CD4-positive, CD25-positive, alpha-beta regulatory T cell (primary cell): ENCODE data around the gene UACA. TPM values are rescaled to one million over a fixed set of nuclear protein-coding genes. Genes with fewer than 3 reads are reported as not detected.
"Not testable (repeated sequence)": the region's sequence is repeated elsewhere in the genome, so short reads cannot be mapped to it uniquely, and the experiment has no call there.

Source experiments
- ATAC-seq, 2 donors: fragments of 150-1000 bp; cut with Tn5 transposase; one replicate each; pipeline ENCODE4 v1.10.0; 2021; ENCODE audit warnings: low read depth in 2 of 2, moderate number of reproducible peaks in 2 of 2, moderate library complexity in 1 of 2
- DNase-seq, 3 donors: peaks; one replicate each; pipeline versions ENCODE4 v3.0.0 to v3.0.0-alpha.2; 2012 to 2022; ENCODE audit warnings: mixed read lengths in 1 of 3
- H3K27ac ChIP-seq: one replicate; pipeline ENCODE4 v1.7.0; 2013; ENCODE audit warnings: mild to moderate bottlenecking, low read length; ENCODE audit not compliant: insufficient read depth, poor library complexity, severe bottlenecking
- H3K27me3 ChIP-seq: one replicate; pipeline ENCODE4 v1.7.0; 2013; ENCODE audit warnings: low read length; ENCODE audit not compliant: control insufficient read depth, insufficient read depth
- H3K36me3 ChIP-seq: one replicate; pipeline ENCODE4 v1.7.0; 2013; ENCODE audit warnings: mild to moderate bottlenecking, low read length, moderate library complexity; ENCODE audit not compliant: control insufficient read depth, insufficient read depth
- H3K4me1 ChIP-seq: 2 replicates; pipeline ENCODE4 v1.7.0; 2013; ENCODE audit warnings: mild to moderate bottlenecking, low read length; ENCODE audit not compliant: insufficient read depth, control insufficient read depth, poor library complexity, severe bottlenecking
- H3K4me3 ChIP-seq: one replicate; pipeline ENCODE4 v1.7.0; 2013; ENCODE audit warnings: low read depth, mild to moderate bottlenecking, low read length, moderate library complexity
- H3K9me3 ChIP-seq, 2 experiments: 1 replicate in 1 of 2; 2 replicates in 1 of 2; pipeline ENCODE4 v1.7.0; 2013; ENCODE audit warnings: low read length in 2 of 2, mild to moderate bottlenecking in 1 of 2, moderate library complexity in 1 of 2; ENCODE audit not compliant: control insufficient read depth in 2 of 2
- H3K27ac Mint-ChIP-seq, 3 donors: one replicate each; pipeline ENCODE4 v1.8.0; 2020 to 2022; ENCODE audit warnings: mild to moderate bottlenecking in 3 of 3, mixed read lengths in 3 of 3, moderate library complexity in 2 of 3
- H3K27me3 Mint-ChIP-seq: one replicate; pipeline ENCODE4 v1.8.0; 2022; ENCODE audit warnings: mild to moderate bottlenecking, mixed read lengths
- H3K36me3 Mint-ChIP-seq: one replicate; pipeline ENCODE4 v1.8.0; 2020; ENCODE audit warnings: mixed read lengths
- H3K4me1 Mint-ChIP-seq, 4 donors: one replicate each; pipeline ENCODE4 v1.8.0; 2020 to 2022; ENCODE audit warnings: mixed read lengths in 4 of 4, mild to moderate bottlenecking in 1 of 4
- H3K4me3 Mint-ChIP-seq, 4 donors: one replicate each; pipeline ENCODE4 v1.8.0; 2020 to 2022; ENCODE audit warnings: mild to moderate bottlenecking in 4 of 4, mixed read lengths in 4 of 4, moderate library complexity in 3 of 4
- H3K9me3 Mint-ChIP-seq, 7 donors: one replicate each; pipeline ENCODE4 v1.8.0; 2020 to 2022; ENCODE audit warnings: mixed read lengths in 7 of 7, mild to moderate bottlenecking in 3 of 7, moderate library complexity in 2 of 7
- polyA plus RNA-seq, 4 donors: library from polyadenylated mRNA; unstranded; fragments of 300-500 nt; fragmentation: Illumina TruSeq; gene quantifications; one replicate each; pipeline ENCODE4 v1.2.3, GENCODE V29; 2021
- total RNA-seq: library from RNA; stranded (reverse); gene quantifications from one replicate; pipeline ENCODE4 v1.2.3, GENCODE V29; 2022

UACA gene
- total and polyA plus RNA-seq, 5 donors from 2014 or later: 0.47 TPM; not detected in 4

GRCh38 chr15:70742928-70743327 is 20.4 kb downstream of the UACA start:
- no peaks in the 10 kb centered on the region for H3K9me3 ChIP-seq

DNA sequence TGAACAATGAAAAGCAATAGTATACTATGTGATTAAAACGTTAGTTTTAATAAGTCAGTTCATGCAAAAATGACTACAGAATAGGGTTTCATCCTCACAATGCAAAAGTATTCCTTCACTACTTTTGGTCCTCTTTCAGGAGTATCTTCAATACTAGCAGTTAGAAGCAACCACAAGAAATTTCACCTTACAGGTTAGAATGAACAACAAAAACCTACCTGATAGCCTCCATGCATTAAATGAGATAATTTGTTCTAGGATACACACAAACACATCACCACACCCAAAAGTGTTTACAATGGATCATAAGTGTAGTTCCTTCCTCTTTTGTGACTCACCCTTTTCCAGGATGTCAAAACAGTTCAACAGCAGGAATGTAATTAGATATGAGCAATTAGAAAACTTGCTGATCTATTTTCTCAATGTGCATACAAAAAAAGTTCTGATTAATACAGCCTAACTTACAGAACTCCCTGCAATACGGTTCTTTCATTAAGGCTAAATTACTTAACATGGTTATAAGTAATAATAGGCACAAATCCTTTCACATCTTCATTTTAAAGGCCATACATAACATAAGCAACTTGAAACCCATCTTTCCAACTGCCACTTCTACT is 21.6 kb downstream of the UACA start:
- Histone ChIP-seq H3K27me3 (no peaks in the 10 kb centered on the region), H3K27ac (no peak overlapping the region), H3K9me3 (no peaks in the 10 kb centered on the region), H3K4me1 (no peaks in the 10 kb centered on the region), H3K4me3 (no peak overlapping the region), H3K36me3 (no peaks in the 10 kb centered on the region)
- no peak overlapping the region for H3K27ac Mint-ChIP-seq
- H3K4me3 Mint-ChIP-seq: no peak overlapping the region
- H3K36me3 Mint-ChIP-seq: no peaks in the 10 kb centered on the region
- peaks cover 0 to 2% (median 0%) of the 10 kb centered on the region in 7 donors for H3K9me3 Mint-ChIP-seq
- peaks cover 32% of the 10 kb centered on the region for H3K27me3 Mint-ChIP-seq
- H3K4me1 Mint-ChIP-seq: no peaks in the 10 kb centered on the region
- DNase-seq (no peak), ATAC-seq (no peak)

More at GRCh38 chr15:70742928-70743327, 20.4 kb downstream of the UACA start:
- Histone ChIP-seq H3K27me3 (no peaks in the 10 kb centered on the region), H3K4me1 (no peaks in the 10 kb centered on the region), H3K36me3 (no peaks in the 10 kb centered on the region), H3K4me3 (no peak overlapping the region), H3K27ac (no peak overlapping the region)
- Mint-ChIP-seq H3K27ac (no peak overlapping the region), H3K9me3 (peaks cover 0 to 2% (median 0%) of the 10 kb centered on the region in 7 donors), H3K4me3 (no peak overlapping the region), H3K36me3 (no peaks in the 10 kb centered on the region), H3K27me3 (peaks cover 31% of the 10 kb centered on the region), H3K4me1 (no peaks in the 10 kb centered on the region)
- no peak for ATAC-seq
- DNase-seq: no peak

GRCh38 chr15:70741107-70741531 is 22.2 kb downstream of the UACA start:
- no peaks in the 10 kb centered on the region for H3K9me3 Mint-ChIP-seq
- no peak overlapping the region for H3K4me3 Mint-ChIP-seq
- no peak overlapping the region for H3K27ac ChIP-seq
- H3K9me3 ChIP-seq: no peaks in the 10 kb centered on the region
- no peaks in the 10 kb centered on the region for H3K4me1 ChIP-seq
- no peaks in the 10 kb centered on the region for H3K36me3 Mint-ChIP-seq
- H3K36me3 ChIP-seq: no peaks in the 10 kb centered on the region
- H3K27ac Mint-ChIP-seq: no peak overlapping the region
- no peak for DNase-seq
- no peak for ATAC-seq
- peaks cover 30% of the 10 kb centered on the region for H3K27me3 Mint-ChIP-seq
- H3K4me3 ChIP-seq: no peak overlapping the region
- no peaks in the 10 kb centered on the region for H3K4me1 Mint-ChIP-seq
- no peaks in the 10 kb centered on the region for H3K27me3 ChIP-seq

DNA sequence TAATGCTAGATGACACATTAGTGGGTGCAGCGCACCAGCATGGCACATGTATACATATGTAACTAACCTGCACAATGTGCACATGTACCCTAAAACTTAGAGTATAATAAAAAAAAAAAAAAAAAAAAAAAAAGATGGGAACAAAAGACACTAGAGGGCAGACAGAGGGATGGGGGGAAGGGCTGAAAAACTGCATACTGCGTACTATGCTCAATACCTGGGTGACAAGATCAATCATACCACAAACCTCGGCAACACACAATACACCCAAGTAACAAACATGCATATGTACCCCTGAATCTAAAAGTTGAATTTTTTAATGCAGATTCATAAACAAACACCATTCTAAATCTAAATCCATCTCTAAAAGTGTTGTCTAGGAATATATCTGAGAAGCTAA is 28.3 kb downstream of the UACA start:
- not testable (repeated sequence) for H3K27me3 Mint-ChIP-seq, H3K9me3 Mint-ChIP-seq, H3K4me3 Mint-ChIP-seq, H3K36me3 ChIP-seq, H3K27me3 ChIP-seq, ATAC-seq, H3K4me3 ChIP-seq, DNase-seq, H3K36me3 Mint-ChIP-seq, H3K27ac Mint-ChIP-seq, H3K4me1 ChIP-seq, H3K27ac ChIP-seq, H3K9me3 ChIP-seq, H3K4me1 Mint-ChIP-seq

DNA sequence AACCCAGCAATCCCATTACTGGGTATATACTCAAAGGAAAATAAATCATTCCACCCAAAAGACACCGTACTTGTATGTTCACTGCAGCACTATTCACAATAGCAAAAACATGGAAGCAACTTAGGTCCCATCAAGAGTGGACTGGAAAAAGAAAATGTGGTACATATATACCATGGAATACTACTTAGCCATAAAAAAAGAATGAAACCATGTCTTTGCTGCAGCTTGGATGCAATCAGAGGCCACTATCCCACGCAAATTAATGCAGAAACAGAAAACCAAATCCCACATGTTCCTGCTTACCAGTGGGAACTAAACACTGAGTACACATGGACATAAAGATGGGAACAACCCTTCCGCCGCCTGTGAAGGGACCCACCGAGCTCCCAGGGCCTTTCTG is 34.2 kb downstream of the UACA start:
- H3K4me1 Mint-ChIP-seq: no peaks in the 10 kb centered on the region
- Histone ChIP-seq H3K4me1 (no peaks in the 10 kb centered on the region), H3K36me3 (no peaks in the 10 kb centered on the region), H3K27ac (no peak overlapping the region), H3K9me3 (no peaks in the 10 kb centered on the region), H3K4me3 (no peak overlapping the region), H3K27me3 (peaks cover 4% of the 10 kb centered on the region)
- no peaks in the 10 kb centered on the region for H3K9me3 Mint-ChIP-seq
- no peak overlapping the region for H3K4me3 Mint-ChIP-seq
- no peak overlapping the region for H3K27ac Mint-ChIP-seq
- peaks cover 5% of the 10 kb centered on the region for H3K27me3 Mint-ChIP-seq
- DNase-seq (no peak), ATAC-seq (no peak)
- no peaks in the 10 kb centered on the region for H3K36me3 Mint-ChIP-seq

DNA sequence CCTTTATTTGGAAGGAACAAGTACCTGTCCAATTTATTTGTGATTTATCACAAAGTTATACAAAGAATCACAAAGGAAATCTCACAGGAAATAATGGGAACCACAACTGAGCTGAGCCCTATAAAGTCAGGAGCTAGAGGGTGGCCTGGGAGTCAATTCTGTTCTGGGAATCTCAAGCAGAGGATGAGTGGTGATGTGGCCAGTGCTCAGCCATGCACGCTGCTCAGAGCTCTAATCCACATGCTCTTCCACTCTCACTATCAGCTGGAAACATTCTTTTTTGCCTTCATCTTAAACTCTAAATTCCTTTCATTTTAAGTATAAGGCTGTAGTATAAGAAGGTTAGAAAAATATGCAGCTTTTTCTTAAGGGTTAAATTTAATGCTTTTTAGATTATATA is 36.6 kb downstream of the UACA start:
- no peaks in the 10 kb centered on the region for H3K9me3 Mint-ChIP-seq
- H3K27ac Mint-ChIP-seq: no peak overlapping the region
- H3K4me1 Mint-ChIP-seq: no peaks in the 10 kb centered on the region
- no peak overlapping the region for H3K27ac ChIP-seq
- no peak overlapping the region for H3K4me3 ChIP-seq
- peaks cover 9% of the 10 kb centered on the region for H3K27me3 ChIP-seq
- H3K27me3 Mint-ChIP-seq: peaks cover 16% of the 10 kb centered on the region
- no peak overlapping the region for H3K4me3 Mint-ChIP-seq
- no peaks in the 10 kb centered on the region for H3K36me3 Mint-ChIP-seq
- H3K4me1 ChIP-seq: no peaks in the 10 kb centered on the region
- no peaks in the 10 kb centered on the region for H3K9me3 ChIP-seq
- DNase-seq (no peak), ATAC-seq (no peak)
- H3K36me3 ChIP-seq: no peaks in the 10 kb centered on the region

DNA sequence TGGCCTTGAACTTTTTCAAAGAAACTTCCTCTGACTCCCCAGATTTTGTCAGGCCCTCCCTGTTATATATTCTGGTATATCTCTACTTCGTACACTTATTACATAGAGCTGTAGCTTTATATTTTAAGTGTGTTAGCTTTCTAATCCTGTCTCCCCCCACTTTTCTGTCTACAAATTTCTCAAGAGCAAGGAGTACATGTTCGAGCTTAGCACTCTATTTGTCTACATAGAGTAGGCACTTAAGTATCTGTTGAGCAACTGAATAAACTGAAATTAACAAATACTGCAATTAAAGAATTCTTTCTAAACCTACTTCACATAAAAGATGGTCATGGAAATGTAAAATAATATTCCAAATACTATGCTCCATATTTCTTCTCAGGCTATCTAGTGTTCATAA is 39.4 kb downstream of the UACA start:
- H3K9me3 Mint-ChIP-seq: no peaks in the 10 kb centered on the region
- Histone ChIP-seq H3K27me3 (peaks cover 9% of the 10 kb centered on the region), H3K4me3 (no peak overlapping the region), H3K27ac (no peak overlapping the region), H3K9me3 (no peaks in the 10 kb centered on the region), H3K36me3 (no peaks in the 10 kb centered on the region), H3K4me1 (no peaks in the 10 kb centered on the region)
- no peaks in the 10 kb centered on the region for H3K4me1 Mint-ChIP-seq
- ATAC-seq (no peak), DNase-seq (no peak)
- no peak overlapping the region for H3K4me3 Mint-ChIP-seq
- peaks cover 16% of the 10 kb centered on the region for H3K27me3 Mint-ChIP-seq
- no peaks in the 10 kb centered on the region for H3K36me3 Mint-ChIP-seq
- no peak overlapping the region for H3K27ac Mint-ChIP-seq

DNA sequence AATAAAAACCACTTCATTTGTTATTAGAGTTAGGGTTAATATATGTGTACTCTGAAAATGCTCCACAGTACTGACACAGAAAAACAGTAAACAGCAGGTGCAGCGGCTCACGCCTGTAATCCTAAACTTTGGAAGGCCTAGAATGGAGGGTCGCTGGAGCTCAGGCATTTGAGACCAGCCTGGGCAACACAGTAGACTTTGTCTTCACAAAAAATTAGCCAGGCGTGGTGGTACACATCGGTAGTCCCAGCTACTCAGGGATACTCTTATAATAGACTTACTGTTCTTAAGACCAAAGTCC is 40.3 kb downstream of the UACA start:
- Mint-ChIP-seq H3K4me1 (no peaks in the 10 kb centered on the region), H3K4me3 (no peak overlapping the region), H3K27me3 (peaks cover 16% of the 10 kb centered on the region), H3K27ac (no peak overlapping the region), H3K9me3 (no peaks in the 10 kb centered on the region), H3K36me3 (no peaks in the 10 kb centered on the region)
- DNase-seq: no peak
- peaks cover 9% of the 10 kb centered on the region for H3K27me3 ChIP-seq
- no peak overlapping the region for H3K27ac ChIP-seq
- ATAC-seq: no peak
- H3K4me3 ChIP-seq: no peak overlapping the region
- H3K9me3 ChIP-seq: no peaks in the 10 kb centered on the region
- H3K36me3 ChIP-seq: no peaks in the 10 kb centered on the region
- no peaks in the 10 kb centered on the region for H3K4me1 ChIP-seq
